ENCODE data around the gene WDR38.

Gene WDR38

GRCh38 chr9:124859803-124860581, 6.7 kb downstream of the WDR38 start:
- no peak for DNase-seq

- no peak for DNase-seq
These were observed 7.5 kb downstream of the WDR38 start for GRCh38 chr9:124860582-124861341.

GRCh38 chr9:124861342-124862229, 8.3 kb downstream of the WDR38 start, which contains the start of the genes ARPC5L and RPL35:
TSS of gene ARPC5L (plus strand) at chr9:124862130. CDS start at chr9:124869291, 7,161 bp downstream.
TSS of gene RPL35 (minus strand) at chr9:124861957. CDS start at chr9:124861912, 45 bp downstream.
- peak; percentile 97 for DNase-seq

- no peak for DNase-seq
These were observed 10.2 kb downstream of the WDR38 start for GRCh38 chr9:124863371-124863871.

GRCh38 chr9:124868511-124869465, 15.5 kb downstream of the WDR38 start:
- DNase-seq, result peak; percentile 91

GRCh38 chr9:124869466-124869985, 16.3 kb downstream of the WDR38 start:
- peak; percentile 42 for DNase-seq

GRCh38 chr9:124869986-124870560, 16.8 kb downstream of the WDR38 start:
- DNase-seq, result peak; percentile 92

GRCh38 chr9:124870723-124871122, 17.5 kb downstream of the WDR38 start:
- DNase-seq, result no peak

GRCh38 chr9:124871156-124871561, 17.9 kb downstream of the WDR38 start:
- DNase-seq, result no peak

- DNase-seq, result peak; percentile 24
These were observed 20.4 kb downstream of the WDR38 start for GRCh38 chr9:124873664-124874063.

- DNase-seq, result no peak
These were observed 22.2 kb downstream of the WDR38 start for GRCh38 chr9:124875501-124875900.

- no peak for DNase-seq
These were observed 23.9 kb downstream of the WDR38 start for GRCh38 chr9:124877021-124877782.

- no peak for DNase-seq
These were observed 24.8 kb downstream of the WDR38 start for GRCh38 chr9:124878021-124878420.

- no peak for DNase-seq
These were observed 25.3 kb downstream of the WDR38 start for GRCh38 chr9:124878518-124878917.

- DNase-seq, result no peak
These were observed 26.0 kb downstream of the WDR38 start for GRCh38 chr9:124879226-124879625.

- DNase-seq, result no peak
These were observed 27.2 kb downstream of the WDR38 start for GRCh38 chr9:124880501-124880900.

GRCh38 chr9:124881138-124881743, 28.0 kb downstream of the WDR38 start:
- no peak for DNase-seq

- no peak for DNase-seq
These were observed 29.0 kb downstream of the WDR38 start for GRCh38 chr9:124882231-124882630.

- no peak for DNase-seq
These were observed 31.1 kb downstream of the WDR38 start for GRCh38 chr9:124884376-124884775.

GRCh38 chr9:124885551-124885950, 32.3 kb downstream of the WDR38 start:
- no peak for DNase-seq

Data from CD4-positive, alpha-beta T cell treated with Interleukin-6 for 4 hours (primary cell).